GM10266 (cell line): ENCODE results near the gene ATP1A3.

Experiments used
- DNase-seq: peaks from one replicate; pipeline ENCODE4 v3.0.0; 2012; ENCODE audit errors: extremely low spot score
- TF ChIP-seq, protein P1 (sequence below): IDR thresholded peaks from 2 replicates; pipeline ENCODE4 v1.5.1; 2012; ENCODE audit warnings: mild to moderate bottlenecking, low read depth; ENCODE audit not compliant: control insufficient read depth, insufficient read depth; ENCODE audit errors: missing control alignments

ATP1A3 gene

DNA sequence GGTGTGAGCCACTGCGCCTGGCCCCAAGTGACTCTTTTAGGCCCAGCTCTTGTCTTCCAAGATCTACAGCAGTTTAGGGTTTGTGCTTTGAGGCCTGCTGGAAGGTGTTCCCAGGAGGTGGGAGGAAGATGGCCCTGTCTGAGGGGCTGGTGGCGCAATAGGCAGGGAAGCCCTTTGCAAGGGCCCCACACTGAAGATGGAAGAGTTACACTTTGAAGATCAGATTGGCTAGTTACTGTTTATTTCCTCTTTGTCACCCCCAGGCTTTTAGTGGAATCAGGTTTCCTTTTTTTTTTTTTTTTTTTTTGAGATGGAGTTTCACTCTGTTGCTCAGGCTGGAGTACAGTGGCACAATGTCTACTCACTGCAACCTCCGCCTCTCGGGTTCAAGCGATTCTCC is 33.1 kb downstream of the ATP1A3 start:
- no peak for DNase-seq
- TF ChIP-seq, protein P1, sequence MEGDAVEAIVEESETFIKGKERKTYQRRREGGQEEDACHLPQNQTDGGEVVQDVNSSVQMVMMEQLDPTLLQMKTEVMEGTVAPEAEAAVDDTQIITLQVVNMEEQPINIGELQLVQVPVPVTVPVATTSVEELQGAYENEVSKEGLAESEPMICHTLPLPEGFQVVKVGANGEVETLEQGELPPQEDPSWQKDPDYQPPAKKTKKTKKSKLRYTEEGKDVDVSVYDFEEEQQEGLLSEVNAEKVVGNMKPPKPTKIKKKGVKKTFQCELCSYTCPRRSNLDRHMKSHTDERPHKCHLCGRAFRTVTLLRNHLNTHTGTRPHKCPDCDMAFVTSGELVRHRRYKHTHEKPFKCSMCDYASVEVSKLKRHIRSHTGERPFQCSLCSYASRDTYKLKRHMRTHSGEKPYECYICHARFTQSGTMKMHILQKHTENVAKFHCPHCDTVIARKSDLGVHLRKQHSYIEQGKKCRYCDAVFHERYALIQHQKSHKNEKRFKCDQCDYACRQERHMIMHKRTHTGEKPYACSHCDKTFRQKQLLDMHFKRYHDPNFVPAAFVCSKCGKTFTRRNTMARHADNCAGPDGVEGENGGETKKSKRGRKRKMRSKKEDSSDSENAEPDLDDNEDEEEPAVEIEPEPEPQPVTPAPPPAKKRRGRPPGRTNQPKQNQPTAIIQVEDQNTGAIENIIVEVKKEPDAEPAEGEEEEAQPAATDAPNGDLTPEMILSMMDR = no peak

DNA sequence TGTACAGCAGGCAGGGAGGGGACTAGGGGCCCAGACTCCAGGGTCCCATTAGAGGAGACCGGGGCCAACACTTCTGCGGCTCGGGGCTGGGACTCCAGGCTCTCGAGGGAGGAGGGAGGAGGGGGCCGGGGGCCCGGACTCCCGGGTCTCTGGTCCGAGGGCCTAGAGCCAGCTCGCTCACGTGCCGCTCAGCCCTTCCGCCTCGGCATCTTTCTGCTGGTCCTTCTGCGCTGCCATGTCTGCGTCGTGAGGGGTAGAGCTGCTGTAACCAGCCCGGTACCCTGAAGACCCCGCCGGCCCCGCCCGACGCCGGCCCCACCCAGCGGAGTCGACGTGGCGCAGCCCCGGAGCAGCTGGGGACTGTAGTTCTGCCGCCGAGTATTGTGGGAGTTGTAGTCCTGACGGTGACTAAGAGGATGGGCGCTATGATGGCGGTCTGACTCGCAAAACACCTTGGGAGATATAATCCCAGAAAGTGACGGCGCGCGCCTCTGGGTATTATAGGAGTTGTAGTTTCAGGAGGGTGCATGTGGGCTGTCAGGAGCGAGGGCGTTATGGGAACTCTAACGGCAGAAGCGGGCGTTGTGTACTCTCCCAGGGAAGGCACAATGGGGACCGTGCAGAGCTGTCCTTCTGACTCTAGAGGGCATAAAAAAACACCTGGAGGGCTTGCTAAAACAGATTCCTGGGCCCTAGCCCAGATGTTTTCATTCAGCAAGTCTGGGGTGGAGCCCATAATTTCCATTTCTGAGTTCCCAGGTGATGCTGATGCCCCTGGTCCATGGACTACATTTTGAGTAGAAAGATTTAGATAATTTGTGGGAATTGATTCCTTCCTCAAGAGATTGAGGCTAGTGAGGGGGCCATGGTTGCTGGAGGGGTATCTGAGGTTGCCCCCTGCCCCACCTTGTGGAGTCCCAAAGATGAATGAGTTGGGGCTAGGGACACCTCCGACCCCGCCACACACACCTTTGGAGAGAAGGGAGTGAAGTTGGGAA is 34.7 kb downstream of the ATP1A3 start, which contains the start of gene RABAC1:
TSS of gene RABAC1 (minus strand) at position 266 of the 998 bp plus-strand sequence. CDS start at position 237, 29 bp downstream.
- TF ChIP-seq, protein P1 = peak; percentile 44
- DNase-seq = peak; percentile 94

DNA sequence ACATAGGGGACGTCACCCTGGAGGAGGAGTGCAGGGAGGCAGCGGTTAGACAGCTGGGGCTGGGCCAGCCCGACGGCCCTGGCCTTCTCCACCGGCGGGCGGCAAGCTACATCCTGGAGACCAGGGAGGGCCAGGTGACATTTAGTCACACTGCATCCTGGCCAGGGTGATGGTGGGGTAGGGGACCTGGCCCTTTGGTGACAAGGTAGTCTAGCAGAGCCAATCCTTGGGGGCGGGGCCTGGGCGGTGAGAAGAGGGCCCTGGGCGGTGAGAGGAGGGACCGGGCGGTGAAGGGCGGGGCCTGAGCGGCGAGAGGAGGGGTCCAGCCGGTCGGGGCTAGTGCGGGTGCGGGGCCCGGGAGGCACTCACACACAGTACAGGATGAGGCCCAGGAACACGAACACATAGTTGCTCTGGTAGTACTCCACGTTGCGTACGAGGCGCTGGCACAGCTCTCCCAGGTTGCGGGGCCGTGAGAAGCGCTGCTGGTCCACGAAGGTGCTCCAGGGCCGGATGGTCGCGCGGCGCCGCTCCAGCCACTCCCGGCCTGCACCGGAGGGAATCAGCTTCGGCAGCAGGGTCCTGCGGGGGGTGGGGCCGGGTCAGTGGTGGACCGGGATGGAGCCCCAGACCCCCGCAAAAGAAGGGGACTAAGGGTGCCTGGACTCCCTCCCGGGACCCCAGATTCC is 35.5 kb downstream of the ATP1A3 start:
- TF ChIP-seq, protein P1 = no peak
- peak; percentile 86 for DNase-seq

- peak; percentile 89 for DNase-seq
- TF ChIP-seq, protein P1 = peak; percentile 92
These were observed 36.1 kb downstream of the ATP1A3 start for GRCh38 chr19:41957838-41958366.

- TF ChIP-seq, protein P1 = no peak
- no peak for DNase-seq
These were observed 36.7 kb downstream of the ATP1A3 start for GRCh38 chr19:41957161-41957837.

- TF ChIP-seq, protein P1 = no peak
- no peak for DNase-seq
These were observed 37.4 kb downstream of the ATP1A3 start for GRCh38 chr19:41956621-41957020.
